ENCODE measurements around the gene PTPRO. TPM values are rescaled to one million over a fixed set of nuclear protein-coding genes. Genes with fewer than 3 reads are reported as not detected.

PTPRO gene
- total RNA-seq, 1 donor from 2014 or later, result 1.9 TPM

- DNase-seq (ENCODE audit: low spot score), result no peak
These were observed 324.3 kb downstream of the PTPRO start for GRCh38 chr12:15646581-15646980.

Other genes with a start within 250 kb of the PTPRO start
- gene RERG, start 101.1 kb upstream of the PTPRO start, total RNA-seq, result 5.9 TPM

All from mucosa of gallbladder (tissue), 1 donor.